Measurements from ENCODE around the gene GAK. TPM values are rescaled to one million over a fixed set of nuclear protein-coding genes. Genes with fewer than 3 reads are reported as not detected.

The GAK gene
- total and polyA plus RNA-seq, 2 of the 4 experiments (the other 2 are of a cell fraction) = 45.1 to 133 TPM

DNA sequence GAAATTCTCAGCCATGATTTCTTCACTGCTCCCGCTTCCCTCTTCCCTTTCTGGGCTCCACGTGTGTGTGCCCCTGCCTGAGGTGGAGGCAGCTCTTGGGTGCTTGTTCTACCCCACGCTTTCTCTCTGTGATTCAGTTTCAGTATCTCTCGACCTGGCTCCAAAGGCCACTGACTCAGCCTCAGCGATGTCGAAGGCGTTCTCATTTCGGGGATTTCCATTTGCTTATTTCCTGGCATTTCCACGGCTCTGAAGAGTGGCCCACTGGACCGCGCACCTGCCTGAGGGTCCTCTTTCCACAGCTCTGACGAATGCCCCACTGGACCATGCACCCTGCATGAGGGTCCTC, 52.4 kb downstream of the GAK start:
- Histone ChIP-seq H3K56ac (ENCODE audit: extremely low read depth, insufficient read depth, low read length) (no peak overlapping the region), H3K79me1 (ENCODE audit: low read depth in 1 of 2, low read length in 2 of 2) (no peaks in the 10 kb centered on the region), H2BK120ac (ENCODE audit: low read depth, low read length) (no peak overlapping the region), H3K9me1 (ENCODE audit: insufficient read depth, low read length) (no peaks in the 10 kb centered on the region), H4K91ac (ENCODE audit: insufficient read depth, low read depth, low read length) (no peak overlapping the region), H4K20me1 (ENCODE audit: insufficient read depth, low read length) (no peaks in the 10 kb centered on the region), H3K4me2 (ENCODE audit: low read depth, low read length) (no peak overlapping the region), H3K14ac (replicated peaks; ENCODE audit: low read depth, low read length) (no peak overlapping the region), H3K23ac (ENCODE audit: low read depth, low read length) (no peak overlapping the region), H3K4ac (ENCODE audit: low read depth, low read length) (no peak overlapping the region), H3K36me3 (ENCODE audit: control insufficient read depth, insufficient read depth, low read length) (peaks cover 76% of the 10 kb centered on the region), H4K8ac (ENCODE audit: low read depth in 2 of 2, low read length in 2 of 2) (no peak overlapping the region), H3K4me3 (ENCODE audit: insufficient read depth, low read depth, low read length) (no peak overlapping the region), H3K18ac (ENCODE audit: low read depth, low read length) (no peak overlapping the region), H2BK20ac (ENCODE audit: low read depth, low read length) (no peak overlapping the region), H2AK5ac (ENCODE audit: low read depth, low read length) (no peak overlapping the region), H2BK15ac (ENCODE audit: low read depth, low read length) (no peak overlapping the region), H3K4me1 (ENCODE audit: control insufficient read depth, insufficient read depth, low read length) (no peaks in the 10 kb centered on the region), H3K9me3 (ENCODE audit: control insufficient read depth, insufficient read depth, low read length) (no peaks in the 10 kb centered on the region), H2AK9ac (replicated peaks; ENCODE audit: low read depth, low read length, poor library complexity) (no peak overlapping the region), H2AFZ (replicated peaks; ENCODE audit: low read length, poor library complexity) (no peak overlapping the region), H3K27ac (ENCODE audit: insufficient read depth, low read length) (no peak overlapping the region), H3K9ac (ENCODE audit: low read depth, low read length) (no peak overlapping the region), H4K5ac (ENCODE audit: low read depth, low read length) (no peak overlapping the region), H3K27me3 (ENCODE audit: control insufficient read depth, insufficient read depth, low read length) (no peaks in the 10 kb centered on the region), H2BK5ac (ENCODE audit: low read depth, low read length, poor library complexity, severe bottlenecking) (no peak overlapping the region)
- POLR2A ChIA-PET (ENCODE audit: unreplicated experiment) = no interaction called here
- WGBS, 2 experiments (ENCODE audit: extremely low coverage in 2 of 2, insufficient read length in 1 of 2) = 96% methylated on average over 8 of the region's 12 CpGs; no CpG with 5 or more reads in 1 of the 2 experiments
- CTCF ChIA-PET = no interaction called here
- no peak for DNase-seq
- intact Hi-C loops (cut with micrococcal nuclease) (no loop called here), dilution Hi-C loops (cut with HindIII; ENCODE audit: low sequenced_read_pairs, unreplicated experiment) (no loop called here), in situ Hi-C loops (cut with MboI; ENCODE audit: low sequenced_read_pairs) (no loop called here)
- no TSS peak for BruUV-seq (replicated peaks)
- no peak for TF ChIP-seq SMC3 (IDR thresholded peaks at IDR 0.05; ENCODE audit: low read depth, low read length)
- no peak for TF ChIP-seq RCOR1 (IDR thresholded peaks at IDR 0.05; ENCODE audit: insufficient replicate concordance, low read length)
- no peak for TF ChIP-seq NFE2L2 (IDR thresholded peaks at IDR 0.05; ENCODE audit: low read depth, low read length)
- no peak for TF ChIP-seq BHLHE40 (IDR thresholded peaks at IDR 0.05; ENCODE audit: low read depth, low read length)
- TF ChIP-seq MAFK (IDR thresholded peaks at IDR 0.05; ENCODE audit: low read depth, low read length) = no peak
- TF ChIP-seq RAD21 (IDR thresholded peaks at IDR 0.05; ENCODE audit: low read length) = no peak
- no peak for TF ChIP-seq RFX5 (IDR thresholded peaks at IDR 0.05; ENCODE audit: low read depth, low read length)
- TF ChIP-seq MAZ (IDR thresholded peaks at IDR 0.05; ENCODE audit: borderline replicate concordance, low read depth, low read length) = no peak
- TF ChIP-seq, protein P1, sequence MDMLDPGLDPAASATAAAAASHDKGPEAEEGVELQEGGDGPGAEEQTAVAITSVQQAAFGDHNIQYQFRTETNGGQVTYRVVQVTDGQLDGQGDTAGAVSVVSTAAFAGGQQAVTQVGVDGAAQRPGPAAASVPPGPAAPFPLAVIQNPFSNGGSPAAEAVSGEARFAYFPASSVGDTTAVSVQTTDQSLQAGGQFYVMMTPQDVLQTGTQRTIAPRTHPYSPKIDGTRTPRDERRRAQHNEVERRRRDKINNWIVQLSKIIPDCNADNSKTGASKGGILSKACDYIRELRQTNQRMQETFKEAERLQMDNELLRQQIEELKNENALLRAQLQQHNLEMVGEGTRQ (IDR thresholded peaks at IDR 0.05; ENCODE audit: low read depth, low read length) = no peak
- TF ChIP-seq, protein P2, sequence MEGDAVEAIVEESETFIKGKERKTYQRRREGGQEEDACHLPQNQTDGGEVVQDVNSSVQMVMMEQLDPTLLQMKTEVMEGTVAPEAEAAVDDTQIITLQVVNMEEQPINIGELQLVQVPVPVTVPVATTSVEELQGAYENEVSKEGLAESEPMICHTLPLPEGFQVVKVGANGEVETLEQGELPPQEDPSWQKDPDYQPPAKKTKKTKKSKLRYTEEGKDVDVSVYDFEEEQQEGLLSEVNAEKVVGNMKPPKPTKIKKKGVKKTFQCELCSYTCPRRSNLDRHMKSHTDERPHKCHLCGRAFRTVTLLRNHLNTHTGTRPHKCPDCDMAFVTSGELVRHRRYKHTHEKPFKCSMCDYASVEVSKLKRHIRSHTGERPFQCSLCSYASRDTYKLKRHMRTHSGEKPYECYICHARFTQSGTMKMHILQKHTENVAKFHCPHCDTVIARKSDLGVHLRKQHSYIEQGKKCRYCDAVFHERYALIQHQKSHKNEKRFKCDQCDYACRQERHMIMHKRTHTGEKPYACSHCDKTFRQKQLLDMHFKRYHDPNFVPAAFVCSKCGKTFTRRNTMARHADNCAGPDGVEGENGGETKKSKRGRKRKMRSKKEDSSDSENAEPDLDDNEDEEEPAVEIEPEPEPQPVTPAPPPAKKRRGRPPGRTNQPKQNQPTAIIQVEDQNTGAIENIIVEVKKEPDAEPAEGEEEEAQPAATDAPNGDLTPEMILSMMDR (conservative IDR thresholded peaks at IDR 0.05; ENCODE audit: low read depth, low read length) = no peak
- no peak for TF ChIP-seq CEBPB (IDR thresholded peaks at IDR 0.05; ENCODE audit: low read depth, low read length)
- no peak for TF ChIP-seq CHD1 (IDR thresholded peaks at IDR 0.05; ENCODE audit: low read depth, low read length)
- no peak for TF ChIP-seq POLR2A (IDR thresholded peaks at IDR 0.05; ENCODE audit: low read depth, low read length)
- TF ChIP-seq, protein P3, sequence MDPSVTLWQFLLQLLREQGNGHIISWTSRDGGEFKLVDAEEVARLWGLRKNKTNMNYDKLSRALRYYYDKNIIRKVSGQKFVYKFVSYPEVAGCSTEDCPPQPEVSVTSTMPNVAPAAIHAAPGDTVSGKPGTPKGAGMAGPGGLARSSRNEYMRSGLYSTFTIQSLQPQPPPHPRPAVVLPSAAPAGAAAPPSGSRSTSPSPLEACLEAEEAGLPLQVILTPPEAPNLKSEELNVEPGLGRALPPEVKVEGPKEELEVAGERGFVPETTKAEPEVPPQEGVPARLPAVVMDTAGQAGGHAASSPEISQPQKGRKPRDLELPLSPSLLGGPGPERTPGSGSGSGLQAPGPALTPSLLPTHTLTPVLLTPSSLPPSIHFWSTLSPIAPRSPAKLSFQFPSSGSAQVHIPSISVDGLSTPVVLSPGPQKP (IDR thresholded peaks at IDR 0.05; ENCODE audit: borderline replicate concordance, low read depth, low read length) = no peak
- TF ChIP-seq FOS (IDR thresholded peaks at IDR 0.05; ENCODE audit: low read depth, low read length) = no peak
- TF ChIP-seq MXI1 (IDR thresholded peaks at IDR 0.05; ENCODE audit: borderline replicate concordance, low read depth, low read length) = no peak
- ATAC-seq (ENCODE audit: low read depth) = no peak

Measured in IMR-90 (cell line).